BE2C (cell line): ENCODE measurements around the gene TRIM72.
"Not testable (repeated sequence)": the region's sequence is repeated elsewhere in the genome, so short reads cannot be mapped to it uniquely, and the experiment has no call there.

Experiments
- DNase-seq: peaks from one replicate; pipeline ENCODE4 v3.0.0-alpha.2; 2020
- H3K27me3 ChIP-seq: fragments of 250-450 bp; sonication (Bioruptor Pico); 2 replicates; pipeline ENCODE4 v1.5.1; 2020; ENCODE audit warnings: mild to moderate bottlenecking
- H3K36me3 ChIP-seq: fragments of 250-450 bp; sonication (Bioruptor Pico); 2 replicates; pipeline ENCODE4 v1.5.1; 2020; ENCODE audit warnings: mild to moderate bottlenecking
- H3K4me1 ChIP-seq: fragments of 250-450 bp; sonication (Bioruptor Pico); 2 replicates; pipeline ENCODE4 v1.5.1; 2020
- H3K4me3 ChIP-seq: 2 replicates; pipeline ENCODE4 v1.5.1; 2011; ENCODE audit warnings: low read depth, low read length
- H3K9me3 ChIP-seq: fragments of 250-450 bp; sonication (Bioruptor Pico); 2 replicates; pipeline ENCODE4 v1.5.1; 2020
- TF ChIP-seq, protein P1 (sequence below): IDR thresholded peaks from 2 replicates; pipeline ENCODE4 v1.5.1; 2012; ENCODE audit warnings: mild to moderate bottlenecking, low read depth, low read length

Gene TRIM72

DNA sequence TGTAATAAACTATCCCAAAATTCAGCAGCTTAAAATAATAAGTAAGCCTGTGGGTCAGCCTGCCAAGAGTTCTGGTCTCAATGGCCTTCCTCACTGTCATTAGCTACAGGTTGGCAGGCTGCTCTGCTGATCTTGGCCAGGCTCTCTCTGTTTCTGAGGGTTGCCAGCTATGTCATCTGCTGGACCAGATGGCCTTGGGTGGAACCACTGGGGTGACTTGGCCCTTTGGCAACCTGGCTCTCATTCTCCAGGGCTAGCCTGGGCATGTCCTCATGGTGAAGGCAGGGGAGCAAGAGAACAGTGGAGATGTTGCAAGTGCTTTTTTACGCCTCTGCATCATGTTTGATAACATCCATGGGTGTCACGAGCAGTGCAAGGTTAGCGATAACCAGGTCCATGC is 59.8 kb downstream of the TRIM72 start:
- no peak for DNase-seq
- no peaks in the 10 kb centered on the region for H3K9me3 ChIP-seq

DNA sequence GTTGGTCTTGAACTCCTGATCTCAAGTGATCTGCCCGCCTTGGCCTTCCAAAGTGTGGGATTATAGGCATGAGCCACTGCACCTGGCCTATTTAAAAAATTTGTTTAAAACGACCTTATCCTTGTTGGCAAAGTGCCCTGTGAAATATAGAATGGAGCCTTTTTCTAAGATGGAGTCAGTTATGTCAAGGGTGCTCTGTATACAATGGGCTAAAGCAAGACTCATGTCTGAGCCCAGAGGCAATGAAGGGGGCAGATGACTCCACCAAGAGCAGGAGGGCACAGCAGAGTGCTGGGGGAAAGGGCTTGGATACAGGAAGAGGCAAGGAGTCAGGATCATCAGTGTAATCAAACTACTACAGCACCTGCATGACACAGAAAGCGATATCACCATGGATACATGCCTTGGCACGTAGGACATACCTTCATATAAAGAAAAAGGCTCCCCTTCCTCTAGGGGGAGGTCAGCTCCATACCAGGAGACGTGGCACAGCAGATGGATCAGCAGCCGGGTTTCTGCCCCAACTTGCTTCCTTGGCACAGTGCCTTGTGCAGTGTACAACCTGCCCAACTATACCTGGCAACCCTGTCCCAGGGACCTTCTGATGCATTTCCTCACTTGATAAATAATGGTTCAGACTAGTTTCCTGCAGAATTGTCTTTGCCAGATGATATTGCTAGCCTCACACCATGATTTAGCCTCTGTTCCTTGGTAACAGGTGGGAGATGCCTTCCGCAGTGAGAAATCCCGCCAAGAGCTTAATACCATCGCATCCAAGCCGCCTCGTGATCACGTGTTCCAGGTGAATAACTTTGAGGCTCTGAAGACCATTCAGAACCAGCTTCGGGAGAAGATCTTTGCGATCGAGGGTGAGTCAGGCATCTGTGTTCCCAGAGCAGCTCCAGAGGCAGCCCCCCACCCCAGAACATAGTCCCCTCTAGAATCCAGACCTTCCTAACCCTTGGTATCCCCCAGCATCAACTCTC is 61.2 kb downstream of the TRIM72 start:
- no peak overlapping the region for H3K4me3 ChIP-seq
- TF ChIP-seq, protein P1, sequence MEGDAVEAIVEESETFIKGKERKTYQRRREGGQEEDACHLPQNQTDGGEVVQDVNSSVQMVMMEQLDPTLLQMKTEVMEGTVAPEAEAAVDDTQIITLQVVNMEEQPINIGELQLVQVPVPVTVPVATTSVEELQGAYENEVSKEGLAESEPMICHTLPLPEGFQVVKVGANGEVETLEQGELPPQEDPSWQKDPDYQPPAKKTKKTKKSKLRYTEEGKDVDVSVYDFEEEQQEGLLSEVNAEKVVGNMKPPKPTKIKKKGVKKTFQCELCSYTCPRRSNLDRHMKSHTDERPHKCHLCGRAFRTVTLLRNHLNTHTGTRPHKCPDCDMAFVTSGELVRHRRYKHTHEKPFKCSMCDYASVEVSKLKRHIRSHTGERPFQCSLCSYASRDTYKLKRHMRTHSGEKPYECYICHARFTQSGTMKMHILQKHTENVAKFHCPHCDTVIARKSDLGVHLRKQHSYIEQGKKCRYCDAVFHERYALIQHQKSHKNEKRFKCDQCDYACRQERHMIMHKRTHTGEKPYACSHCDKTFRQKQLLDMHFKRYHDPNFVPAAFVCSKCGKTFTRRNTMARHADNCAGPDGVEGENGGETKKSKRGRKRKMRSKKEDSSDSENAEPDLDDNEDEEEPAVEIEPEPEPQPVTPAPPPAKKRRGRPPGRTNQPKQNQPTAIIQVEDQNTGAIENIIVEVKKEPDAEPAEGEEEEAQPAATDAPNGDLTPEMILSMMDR, result no peak
- H3K27me3 ChIP-seq, result peaks cover 14% of the 10 kb centered on the region
- H3K9me3 ChIP-seq, result no peaks in the 10 kb centered on the region
- no peaks in the 10 kb centered on the region for H3K36me3 ChIP-seq
- H3K4me1 ChIP-seq, result no peaks in the 10 kb centered on the region
- no peak for DNase-seq

More for the DNA sequence above, 59.8 kb downstream of the TRIM72 start:
- H3K4me3 ChIP-seq, result no peak overlapping the region
- no peaks in the 10 kb centered on the region for H3K4me1 ChIP-seq
- H3K36me3 ChIP-seq, result no peaks in the 10 kb centered on the region
- TF ChIP-seq, protein P1, result no peak
- peaks cover 29% of the 10 kb centered on the region for H3K27me3 ChIP-seq

DNA sequence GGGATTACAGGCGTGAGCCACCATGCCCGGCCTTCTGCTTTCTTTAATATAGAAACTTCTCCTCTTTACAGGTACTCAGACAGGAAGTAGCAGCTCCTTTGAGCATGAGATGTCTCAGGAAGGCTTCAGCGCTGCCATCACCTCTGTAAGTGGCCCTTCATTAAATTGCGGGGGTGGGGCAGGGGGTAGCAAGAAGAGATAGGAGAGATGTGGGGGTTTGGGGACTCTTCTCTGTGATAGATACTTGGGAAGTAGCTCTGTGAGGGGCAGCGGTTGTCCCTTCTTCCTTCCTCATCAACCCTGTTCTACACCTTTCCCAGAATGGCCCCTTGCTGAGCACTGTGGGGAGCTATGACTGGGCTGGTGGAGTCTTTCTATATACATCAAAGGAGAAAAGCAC is 62.7 kb downstream of the TRIM72 start:
- Histone ChIP-seq H3K9me3 (no peaks in the 10 kb centered on the region), H3K36me3 (no peaks in the 10 kb centered on the region), H3K4me1 (no peaks in the 10 kb centered on the region), H3K4me3 (no peak overlapping the region), H3K27me3 (peaks cover 4% of the 10 kb centered on the region)
- DNase-seq, result no peak
- TF ChIP-seq, protein P1, result no peak

DNA sequence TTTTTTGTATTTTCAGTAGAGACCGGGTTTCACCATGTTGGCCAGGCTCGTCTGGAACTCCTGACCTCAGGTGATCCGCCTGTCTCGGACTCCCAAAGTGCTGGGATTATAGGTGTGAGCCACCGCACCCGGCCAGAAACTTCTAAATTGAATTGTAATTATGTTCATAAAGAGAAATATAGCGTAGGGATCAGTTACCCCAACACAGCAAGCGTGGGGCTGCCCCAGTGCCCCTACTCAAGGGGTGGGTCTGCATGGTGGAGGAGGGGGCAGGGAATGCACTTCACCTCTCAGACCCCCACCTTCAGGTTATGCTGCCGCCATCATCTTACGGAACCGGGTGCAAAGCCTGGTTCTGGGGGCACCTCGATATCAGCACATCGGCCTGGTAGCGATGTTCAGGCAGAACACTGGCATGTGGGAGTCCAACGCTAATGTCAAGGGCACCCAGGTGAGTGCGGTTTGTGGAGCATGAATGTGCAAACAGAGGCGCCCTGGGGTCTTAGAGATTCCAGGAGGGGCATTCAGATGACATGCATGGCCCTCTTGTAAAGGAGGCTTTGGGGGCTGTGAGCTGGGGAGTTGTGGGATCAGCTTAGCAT is 63.8 kb downstream of the TRIM72 start:
- no peak overlapping the region for H3K4me3 ChIP-seq
- TF ChIP-seq, protein P1, result no peak
- no peaks in the 10 kb centered on the region for H3K4me1 ChIP-seq
- no peaks in the 10 kb centered on the region for H3K27me3 ChIP-seq
- H3K9me3 ChIP-seq, result no peaks in the 10 kb centered on the region
- DNase-seq, result no peak
- no peaks in the 10 kb centered on the region for H3K36me3 ChIP-seq

DNA sequence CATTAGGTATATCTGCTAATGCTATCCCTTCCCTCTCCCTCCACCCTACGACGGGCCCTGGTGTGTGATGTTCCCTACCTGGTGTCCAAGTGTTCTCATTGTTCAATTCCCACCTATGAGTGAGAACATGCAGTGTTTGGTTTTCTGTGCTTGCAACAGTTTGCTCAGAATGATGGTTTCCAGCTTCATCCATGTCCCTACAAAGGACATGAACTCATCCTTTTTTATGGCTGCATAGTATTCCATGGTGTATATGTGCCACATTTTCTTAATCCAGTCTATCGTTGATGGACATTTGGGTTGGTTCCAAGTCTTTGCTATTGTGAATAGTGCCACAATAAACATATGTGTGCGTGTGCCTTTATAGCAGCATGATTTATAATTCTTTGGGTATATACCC is 64.9 kb downstream of the TRIM72 start:
- DNase-seq, H3K36me3 ChIP-seq, H3K9me3 ChIP-seq, H3K27me3 ChIP-seq, H3K4me3 ChIP-seq, H3K4me1 ChIP-seq: not testable (repeated sequence)
